ENCODE data around the gene MAG.

The MAG gene

DNA sequence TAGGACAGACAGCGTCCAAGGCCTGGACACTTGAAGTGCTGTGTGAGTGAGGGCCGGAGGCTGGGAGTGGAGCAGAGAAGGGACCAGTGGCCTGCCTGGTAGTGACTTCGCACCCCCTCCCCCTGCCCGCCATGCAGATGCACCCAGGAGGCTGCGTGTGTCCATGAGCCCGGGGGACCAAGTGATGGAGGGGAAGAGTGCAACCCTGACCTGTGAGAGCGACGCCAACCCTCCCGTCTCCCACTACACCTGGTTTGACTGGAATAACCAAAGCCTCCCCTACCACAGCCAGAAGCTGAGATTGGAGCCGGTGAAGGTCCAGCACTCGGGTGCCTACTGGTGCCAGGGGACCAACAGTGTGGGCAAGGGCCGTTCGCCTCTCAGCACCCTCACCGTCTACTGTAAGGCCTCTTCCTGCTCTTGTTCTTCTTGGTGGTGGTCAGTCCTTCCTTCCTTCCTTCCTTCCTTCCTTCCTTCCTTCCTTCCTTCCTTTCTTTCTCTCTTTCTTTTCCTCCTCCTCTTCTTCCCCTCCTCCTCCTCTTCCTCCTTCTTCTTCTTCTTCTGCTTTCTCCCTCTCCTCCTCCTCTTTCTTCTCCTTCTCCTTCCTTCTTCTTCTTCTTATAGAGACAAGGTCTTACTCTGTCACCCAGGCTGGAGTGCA lies 49.7 kb downstream of the MAG start:
- no peak for DNase-seq (ENCODE audit: low read depth in 2 of 2, low spot score in 1 of 2)

DNA sequence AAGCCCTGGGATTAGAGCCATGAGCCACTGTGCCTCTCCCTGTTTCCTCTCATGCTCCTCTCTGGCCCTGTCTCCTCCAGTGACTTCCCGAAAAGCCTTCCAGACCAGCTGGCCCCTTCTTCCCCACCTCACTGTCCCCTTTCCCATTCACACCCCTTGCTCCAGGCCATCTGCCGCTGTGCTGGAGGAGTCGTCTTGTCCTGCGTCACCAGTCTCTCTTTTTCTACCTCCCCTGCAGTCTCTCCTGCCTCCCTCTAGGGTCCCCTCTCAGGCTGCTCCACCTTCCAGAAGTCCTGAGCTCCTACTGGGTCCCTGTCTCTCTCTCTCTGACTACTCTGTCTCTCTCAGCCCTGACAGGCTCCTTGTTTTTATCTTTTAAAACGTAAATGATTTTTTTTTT lies 50.5 kb downstream of the MAG start:
- no peak for DNase-seq (ENCODE audit: low read depth in 2 of 2, low spot score in 1 of 2)

DNA sequence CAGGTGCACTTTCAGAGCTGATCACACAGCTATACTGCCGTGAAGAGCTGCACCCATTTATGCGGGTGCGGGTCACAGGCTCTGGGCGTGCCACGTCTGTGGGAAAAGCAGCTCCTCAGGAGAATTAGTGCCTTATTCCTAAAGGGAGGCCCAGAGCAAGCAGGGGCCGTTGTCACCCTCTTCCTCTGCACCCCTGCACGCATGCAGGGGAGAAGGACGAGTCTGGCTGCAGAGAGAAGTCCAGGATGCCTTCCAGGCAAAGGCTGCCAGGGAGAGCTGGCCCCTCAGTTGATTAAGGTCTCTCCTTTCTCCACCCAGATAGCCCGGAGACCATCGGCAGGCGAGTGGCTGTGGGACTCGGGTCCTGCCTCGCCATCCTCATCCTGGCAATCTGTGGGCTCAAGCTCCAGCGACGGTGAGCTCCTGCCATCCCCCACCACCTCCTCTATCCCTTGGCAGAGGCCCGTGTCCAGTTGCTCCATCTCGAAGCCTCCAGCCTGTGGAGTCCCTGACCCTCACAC lies 52.6 kb downstream of the MAG start:
- no peak for DNase-seq (ENCODE audit: low read depth in 2 of 2, low spot score in 1 of 2)

DNA sequence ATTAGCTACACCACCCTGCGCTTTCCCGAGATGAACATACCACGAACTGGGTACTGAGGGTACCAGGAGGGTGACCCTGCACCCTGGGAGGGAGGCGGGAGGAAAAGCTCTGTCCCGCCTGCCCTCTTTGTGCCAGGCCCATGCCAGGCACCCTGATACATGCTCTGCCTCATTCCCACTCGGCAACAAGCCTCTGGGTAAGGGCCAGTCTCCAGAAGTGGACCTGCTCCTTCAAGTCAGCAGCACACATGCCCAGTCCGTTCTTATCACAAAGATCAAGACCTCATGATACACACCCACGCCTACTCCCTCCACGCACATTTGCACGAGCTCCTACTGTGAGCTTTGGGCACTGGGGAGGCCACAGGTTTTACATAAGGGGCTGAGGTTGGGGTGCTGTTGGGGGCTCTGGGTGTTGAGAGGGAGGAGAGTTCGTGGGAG lies 53.7 kb downstream of the MAG start:
- DNase-seq (ENCODE audit: low read depth in 2 of 2, low spot score in 1 of 2): no peak

DNA sequence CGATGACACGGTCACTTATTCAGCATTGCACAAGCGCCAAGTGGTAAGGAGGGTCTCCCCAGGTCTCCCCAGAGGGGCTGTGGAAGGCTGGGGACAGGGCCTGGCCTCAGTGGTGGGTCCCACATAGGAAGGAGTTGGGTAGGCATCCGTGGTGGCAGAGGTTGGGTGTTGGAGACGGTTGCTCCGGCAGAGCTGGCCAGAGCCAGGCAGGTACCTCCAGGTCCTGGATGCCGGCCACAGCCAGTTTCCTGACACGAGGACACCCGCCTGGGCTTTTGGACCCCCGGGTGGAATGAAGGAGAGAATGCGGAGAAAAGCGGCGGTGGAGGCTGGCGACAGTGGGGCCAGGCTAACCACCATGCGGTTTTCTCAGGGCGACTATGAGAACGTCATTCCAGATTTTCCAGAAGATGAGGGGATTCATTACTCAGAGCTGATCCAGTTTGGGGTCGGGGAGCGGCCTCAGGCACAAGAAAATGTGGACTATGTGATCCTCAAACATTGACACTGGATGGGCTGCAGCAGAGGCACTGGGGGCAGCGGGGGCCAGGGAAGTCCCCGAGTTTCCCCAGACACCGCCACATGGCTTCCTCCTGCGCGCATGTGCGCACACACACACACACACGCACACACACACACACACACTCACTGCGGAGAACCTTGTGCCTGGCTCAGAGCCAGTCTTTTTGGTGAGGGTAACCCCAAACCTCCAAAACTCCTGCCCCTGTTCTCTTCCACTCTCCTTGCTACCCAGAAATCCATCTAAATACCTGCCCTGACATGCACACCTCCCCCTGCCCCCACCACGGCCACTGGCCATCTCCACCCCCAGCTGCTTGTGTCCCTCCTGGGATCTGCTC lies 54.5 kb downstream of the MAG start:
- DNase-seq (ENCODE audit: low read depth in 2 of 2, low spot score in 1 of 2): peak; percentile 44 to 49

DNA sequence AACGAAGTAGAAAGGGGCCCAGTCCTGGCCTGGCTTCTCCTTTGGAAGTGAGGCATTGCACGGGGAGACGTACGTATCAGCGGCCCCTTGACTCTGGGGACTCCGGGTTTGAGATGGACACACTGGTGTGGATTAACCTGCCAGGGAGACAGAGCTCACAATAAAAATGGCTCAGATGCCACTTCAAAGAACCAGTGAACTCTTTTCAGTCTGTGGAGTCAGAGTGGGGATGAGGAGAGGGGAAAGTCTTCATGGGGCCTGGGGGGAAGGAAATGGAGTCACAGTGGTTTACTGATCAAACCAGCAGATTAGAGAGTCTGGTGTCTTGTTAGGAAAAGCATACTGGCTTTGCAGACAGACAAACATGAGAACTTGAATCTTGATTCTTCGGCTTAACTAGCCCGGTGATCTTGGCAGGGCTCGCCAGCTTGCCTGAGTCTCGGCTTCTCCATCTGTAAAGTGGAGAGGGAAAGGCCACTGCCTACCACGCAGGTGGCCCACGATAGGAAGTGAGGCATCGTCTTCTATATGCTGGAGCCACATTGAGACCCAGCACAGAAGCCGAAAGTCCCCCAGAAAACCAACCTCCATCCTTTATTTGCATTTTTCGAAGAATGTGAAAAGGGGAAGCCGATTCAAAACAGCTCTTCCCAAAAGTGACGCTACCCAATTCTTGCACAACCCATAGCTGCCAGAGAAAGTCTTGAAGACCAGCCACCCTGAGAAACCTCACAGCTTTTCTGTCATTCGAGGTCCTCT lies 55.4 kb downstream of the MAG start, which contains the start of gene FFAR1:
FFAR1 (plus strand) TSS at position 732 of the 759 bp plus-strand sequence. CDS start 3,650 bp downstream, outside the sequence.
- no peak for DNase-seq (ENCODE audit: low read depth in 2 of 2, low spot score in 1 of 2)

DNA sequence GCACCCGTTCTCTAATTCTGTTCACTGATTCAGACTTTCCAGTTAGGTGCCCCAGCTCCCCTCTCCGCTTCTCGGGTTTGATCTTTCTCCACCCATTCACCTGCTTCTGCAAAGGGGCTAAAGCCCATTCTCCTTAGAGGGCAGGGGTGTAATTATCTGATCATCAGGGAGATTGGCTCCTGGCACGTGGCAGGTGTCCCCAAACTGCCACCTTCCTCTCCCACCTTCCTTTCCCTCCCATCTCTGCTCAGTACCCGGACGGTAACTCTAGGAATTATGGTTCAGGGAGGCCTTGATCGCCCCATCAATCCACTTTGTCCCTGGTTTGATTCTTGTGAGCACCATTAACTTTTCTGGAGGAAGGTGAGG lies 56.0 kb downstream of the MAG start:
- no peak for DNase-seq (ENCODE audit: low read depth in 2 of 2, low spot score in 1 of 2)

DNA sequence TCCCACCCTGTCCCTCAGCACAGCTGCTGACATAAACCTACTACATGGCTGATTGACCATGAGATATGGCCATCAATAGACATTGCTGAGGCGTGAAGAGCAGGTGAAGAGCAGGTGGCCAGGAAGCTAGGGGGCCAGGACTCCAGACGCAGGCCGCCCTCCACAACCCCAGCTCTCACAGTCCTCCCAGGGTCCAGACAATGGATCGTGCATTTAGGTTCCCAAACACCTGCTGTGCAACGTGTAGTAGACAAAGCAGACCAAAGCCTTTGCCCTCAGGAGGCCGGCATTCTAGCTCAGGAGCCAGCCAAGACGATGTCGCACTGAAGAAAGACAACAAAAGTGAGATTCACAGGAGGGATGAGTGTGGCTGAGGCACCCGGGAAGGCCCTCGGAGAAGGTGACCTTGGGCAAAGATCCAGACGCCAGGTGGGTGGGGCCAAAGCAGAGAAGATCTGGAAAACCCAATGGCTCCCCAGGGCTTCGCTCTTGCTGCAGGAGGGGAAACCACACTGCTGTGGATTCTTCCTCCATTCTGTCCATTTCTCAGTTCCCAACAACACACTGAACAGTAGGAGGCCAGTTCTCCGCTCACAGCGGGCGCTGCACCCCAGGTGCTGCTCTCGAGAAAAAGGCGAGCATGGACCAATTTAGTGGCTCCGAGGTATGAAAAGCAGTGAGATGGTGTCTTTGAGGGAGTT lies 57.1 kb downstream of the MAG start:
- DNase-seq (ENCODE audit: low read depth in 2 of 2, low spot score in 1 of 2): no peak

DNA sequence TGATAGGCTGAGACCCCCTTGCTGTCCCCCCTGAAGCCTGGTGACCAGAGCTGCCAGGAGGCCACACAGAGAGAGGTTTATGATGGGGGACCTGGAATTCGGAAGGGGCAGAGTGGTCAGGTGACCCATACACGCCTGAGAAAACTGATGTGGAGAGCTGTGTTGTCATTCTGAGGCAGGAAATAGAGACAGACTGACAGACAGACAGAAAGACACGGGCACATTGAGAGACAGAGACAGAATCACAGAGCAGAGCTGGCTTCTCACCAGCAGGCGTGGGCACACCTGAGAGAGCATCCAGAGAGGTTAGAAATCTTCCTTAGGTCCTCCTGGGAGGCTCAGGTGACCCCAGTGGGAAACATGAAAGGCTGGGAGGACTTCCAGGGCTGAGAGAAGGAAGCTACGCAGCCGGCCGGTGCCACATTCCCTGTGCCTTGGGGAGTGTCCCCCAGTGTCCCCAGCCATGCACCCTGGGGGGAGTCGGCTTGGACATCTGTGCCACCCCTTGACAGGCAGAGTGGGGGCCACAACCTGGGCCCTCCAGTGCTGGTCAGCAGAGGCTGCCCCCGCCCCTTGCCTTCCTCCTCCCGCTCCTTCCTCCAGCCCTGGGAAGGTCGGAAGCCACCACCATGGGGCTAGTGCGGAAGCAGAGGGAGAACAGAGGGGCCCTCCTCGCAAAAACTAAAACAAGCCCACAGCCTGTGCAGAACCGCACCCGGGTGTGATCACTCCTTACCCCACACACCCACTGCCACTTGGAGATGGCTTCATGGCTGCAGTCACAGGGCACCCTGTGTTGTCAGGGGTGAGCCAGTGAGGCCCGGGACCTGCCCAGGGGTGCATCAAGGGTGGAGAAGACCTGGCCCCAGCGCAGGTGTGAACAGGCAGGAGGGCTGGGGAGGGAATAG lies 57.9 kb downstream of the MAG start:
- no peak for DNase-seq (ENCODE audit: low read depth in 2 of 2, low spot score in 1 of 2)

DNA sequence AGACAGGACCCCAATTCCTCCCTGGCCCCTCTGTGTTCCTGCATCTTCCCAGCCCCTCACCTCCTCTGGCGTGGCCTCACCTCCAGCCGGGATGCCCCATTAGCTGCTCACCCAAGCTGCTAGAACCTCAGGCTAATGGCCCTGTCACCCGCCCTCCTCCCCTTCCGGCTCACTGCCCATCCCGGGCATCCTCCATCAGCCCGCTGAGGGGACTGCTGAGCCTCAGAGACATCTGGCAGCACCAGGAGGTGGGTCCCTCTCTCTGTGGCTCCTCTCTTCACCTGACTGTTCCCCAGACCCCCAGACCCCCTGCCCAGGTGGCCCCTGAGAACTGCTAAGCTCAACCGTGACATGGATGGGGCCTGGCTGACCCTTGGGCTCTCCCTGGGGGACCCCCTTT lies 58.6 kb downstream of the MAG start:
- DNase-seq (ENCODE audit: low read depth in 2 of 2, low spot score in 1 of 2): no peak

DNA sequence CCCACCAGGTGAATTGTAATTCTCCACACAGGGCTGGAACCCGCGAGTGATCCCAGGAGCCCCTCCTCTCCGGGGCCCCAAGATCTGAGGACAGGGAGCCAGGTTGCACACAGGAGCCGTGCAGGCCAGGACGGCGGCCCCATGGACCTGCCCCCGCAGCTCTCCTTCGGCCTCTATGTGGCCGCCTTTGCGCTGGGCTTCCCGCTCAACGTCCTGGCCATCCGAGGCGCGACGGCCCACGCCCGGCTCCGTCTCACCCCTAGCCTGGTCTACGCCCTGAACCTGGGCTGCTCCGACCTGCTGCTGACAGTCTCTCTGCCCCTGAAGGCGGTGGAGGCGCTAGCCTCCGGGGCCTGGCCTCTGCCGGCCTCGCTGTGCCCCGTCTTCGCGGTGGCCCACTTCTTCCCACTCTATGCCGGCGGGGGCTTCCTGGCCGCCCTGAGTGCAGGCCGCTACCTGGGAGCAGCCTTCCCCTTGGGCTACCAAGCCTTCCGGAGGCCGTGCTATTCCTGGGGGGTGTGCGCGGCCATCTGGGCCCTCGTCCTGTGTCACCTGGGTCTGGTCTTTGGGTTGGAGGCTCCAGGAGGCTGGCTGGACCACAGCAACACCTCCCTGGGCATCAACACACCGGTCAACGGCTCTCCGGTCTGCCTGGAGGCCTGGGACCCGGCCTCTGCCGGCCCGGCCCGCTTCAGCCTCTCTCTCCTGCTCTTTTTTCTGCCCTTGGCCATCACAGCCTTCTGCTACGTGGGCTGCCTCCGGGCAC lies 59.6 kb downstream of the MAG start:
- DNase-seq (ENCODE audit: low read depth in 2 of 2, low spot score in 1 of 2): no peak

DNA sequence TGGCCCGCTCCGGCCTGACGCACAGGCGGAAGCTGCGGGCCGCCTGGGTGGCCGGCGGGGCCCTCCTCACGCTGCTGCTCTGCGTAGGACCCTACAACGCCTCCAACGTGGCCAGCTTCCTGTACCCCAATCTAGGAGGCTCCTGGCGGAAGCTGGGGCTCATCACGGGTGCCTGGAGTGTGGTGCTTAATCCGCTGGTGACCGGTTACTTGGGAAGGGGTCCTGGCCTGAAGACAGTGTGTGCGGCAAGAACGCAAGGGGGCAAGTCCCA lies 60.2 kb downstream of the MAG start:
- no peak for DNase-seq (ENCODE audit: low read depth in 2 of 2, low spot score in 1 of 2)

DNA sequence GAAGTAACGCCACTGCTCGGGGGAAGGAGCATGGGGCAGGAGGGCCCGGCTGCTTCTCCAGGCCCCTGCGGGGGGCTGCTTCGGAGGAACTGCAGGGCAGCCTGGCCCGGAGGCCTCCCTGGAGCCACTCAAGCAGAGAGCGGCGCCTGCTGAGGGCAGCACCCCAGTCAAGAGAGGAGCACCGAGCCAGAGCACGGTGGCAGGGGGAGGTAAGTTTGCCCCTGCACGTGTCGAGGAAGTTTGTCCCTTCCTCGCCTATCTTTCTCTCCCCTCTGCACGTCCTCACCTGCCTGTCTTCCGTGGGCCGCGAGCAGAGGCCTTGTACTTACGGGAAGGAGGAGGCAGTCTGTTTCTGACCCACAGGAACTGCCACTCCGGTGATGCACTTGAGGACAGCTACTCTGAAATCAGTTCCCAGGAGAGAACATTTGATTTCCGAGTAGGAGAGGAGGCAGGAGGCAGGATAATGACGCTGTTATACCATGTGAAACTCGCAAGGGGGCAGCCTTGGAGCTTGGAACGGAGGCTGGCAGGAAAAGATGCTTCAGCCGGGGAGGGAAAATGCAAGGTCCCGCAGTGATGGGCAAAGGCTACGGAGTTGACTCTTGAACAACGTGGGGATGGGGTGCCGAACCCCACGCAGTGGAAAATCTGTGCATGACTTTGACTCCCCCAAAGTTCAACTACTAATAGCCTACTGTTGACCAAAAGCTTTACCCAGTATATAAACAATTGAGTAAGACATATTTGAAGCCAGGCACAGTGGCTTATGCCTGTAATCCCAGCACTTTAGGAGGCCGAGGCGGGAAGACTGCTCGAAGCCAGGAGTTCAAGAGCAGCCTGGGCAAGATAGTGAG lies 60.7 kb downstream of the MAG start:
- DNase-seq (ENCODE audit: low read depth in 2 of 2, low spot score in 1 of 2): peak; percentile 38 to 41

DNA sequence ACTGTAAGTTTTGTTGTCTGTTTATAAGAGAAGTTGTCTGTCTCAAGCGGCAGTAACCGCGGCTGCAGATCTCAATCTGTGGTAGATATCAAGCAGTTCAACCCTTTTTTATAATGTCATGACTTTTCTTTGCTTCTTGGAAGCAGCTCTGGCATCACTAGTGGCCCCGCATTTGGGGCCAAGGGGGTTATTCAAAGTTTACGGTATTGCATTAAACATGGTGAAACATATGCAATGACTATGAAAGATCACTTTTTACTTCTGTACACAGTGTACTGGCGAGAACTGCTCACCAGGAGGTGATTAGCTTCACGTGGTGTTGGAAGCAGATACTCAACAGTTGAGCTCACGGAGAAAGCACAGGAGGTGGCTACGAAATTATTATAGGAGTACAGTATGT lies 61.7 kb downstream of the MAG start:
- no peak for DNase-seq (ENCODE audit: low read depth in 2 of 2, low spot score in 1 of 2)

DNA sequence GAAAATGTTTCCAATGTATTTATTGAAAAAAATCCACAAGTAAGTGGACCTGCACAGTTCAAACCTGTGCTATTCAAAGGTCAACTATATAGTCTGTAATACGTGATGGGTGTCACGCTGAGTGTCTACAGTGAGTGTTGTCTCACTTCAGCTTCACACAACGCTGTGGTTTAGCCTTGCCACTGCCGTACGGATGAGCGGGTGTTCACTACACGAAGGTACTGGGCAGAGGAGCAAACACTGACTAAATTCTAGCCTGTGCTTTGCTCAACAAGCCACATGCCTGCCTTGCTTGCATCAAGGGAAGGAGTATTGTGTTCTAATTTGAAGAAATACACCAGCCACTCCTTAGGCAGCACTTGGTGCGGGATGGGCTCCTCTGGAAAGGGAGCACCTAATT lies 62.9 kb downstream of the MAG start:
- DNase-seq (ENCODE audit: low read depth in 2 of 2, low spot score in 1 of 2): no peak

DNA sequence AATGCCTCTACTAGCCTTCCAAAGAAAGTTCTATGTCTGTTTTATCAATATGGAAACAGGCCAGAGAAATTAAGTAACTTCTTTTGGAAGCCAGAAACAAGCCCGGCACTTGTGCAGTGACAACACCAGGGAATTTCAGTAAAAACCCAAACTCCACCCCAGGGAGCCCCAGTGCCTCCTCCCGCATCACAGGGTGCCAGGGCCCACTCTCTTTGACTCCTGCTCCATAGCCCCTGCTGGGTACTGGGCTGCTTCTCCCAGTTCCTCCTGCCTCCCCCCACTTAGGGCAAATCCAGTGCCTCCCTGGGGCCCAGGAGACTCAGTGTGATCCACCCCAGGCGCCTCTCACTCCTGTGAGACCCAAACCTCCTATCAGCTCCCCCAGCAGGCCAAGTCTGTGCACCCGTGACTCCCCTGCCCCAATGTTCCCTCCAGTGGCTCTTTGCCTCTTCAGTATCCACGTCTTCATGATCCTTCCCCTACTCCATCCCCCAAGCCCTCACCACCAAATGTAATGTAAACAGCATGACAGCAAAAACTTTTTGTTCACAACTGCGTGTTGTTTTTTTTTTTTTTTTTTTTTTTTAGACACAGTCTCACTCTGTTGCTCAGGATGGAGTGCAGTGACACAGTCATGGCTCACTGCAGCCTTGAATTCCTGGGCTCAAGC lies 64.0 kb downstream of the MAG start:
- no peak for DNase-seq (ENCODE audit: low read depth in 2 of 2, low spot score in 1 of 2)

DNA sequence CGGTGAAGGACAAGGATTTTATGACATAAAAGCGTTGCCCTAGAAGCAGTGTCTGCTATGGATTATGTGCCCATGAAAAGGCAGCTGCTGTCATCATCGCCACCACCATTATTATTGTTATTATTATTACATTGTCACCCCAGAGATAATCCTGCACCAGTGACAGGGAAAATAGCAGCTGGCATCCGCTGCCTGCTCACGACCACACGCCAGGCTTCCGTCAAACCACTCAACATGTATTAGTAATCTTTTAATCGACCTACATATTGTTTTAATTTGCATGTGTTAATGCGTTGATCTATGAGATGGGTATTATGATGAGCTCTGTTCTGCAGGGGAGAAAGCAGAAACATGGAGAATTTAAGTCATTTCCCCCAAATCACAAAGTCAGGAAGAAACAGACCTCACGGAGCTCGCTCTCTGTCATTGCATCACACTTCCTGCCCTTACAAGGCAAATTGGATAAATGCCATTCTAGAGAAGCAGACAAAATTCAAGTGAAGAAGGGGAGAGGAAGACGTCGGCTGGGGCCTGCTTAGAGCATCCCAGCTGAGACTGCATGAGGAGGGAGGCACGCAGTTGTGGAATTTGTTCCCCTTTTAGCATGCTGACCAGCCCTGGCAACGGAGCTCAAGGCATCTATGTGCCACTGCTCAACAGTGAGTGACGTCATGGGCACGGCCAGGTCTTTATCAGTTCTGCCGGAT lies 66.1 kb downstream of the MAG start, which contains the start of gene FFAR3:
FFAR3 (plus strand) TSS at position 594 of the 707 bp plus-strand sequence. CDS start 431 bp downstream, outside the sequence.
- no peak for DNase-seq (ENCODE audit: low read depth in 2 of 2, low spot score in 1 of 2)

Data from stimulated activated CD8-positive, alpha-beta memory T cell treated with anti-CD3 and anti-CD28 coated beads, Interleukin-4, amount 100 ng/mL, for 4 hours (primary cell).